ENCODE measurements around the gene CDH13.

- TF ChIP-seq ZNF462 (CRISPR knock-in tag; IDR thresholded peaks at IDR 0.05) (no peak), CTCF (conservative IDR thresholded peaks at IDR 0.05; ENCODE audit: low read depth in 2 of 2) (no peak), EZH2 (IDR thresholded peaks at IDR 0.05; ENCODE audit: low read depth, unreplicated experiment) (no peak), CREB1 (CRISPR knock-in tag; IDR thresholded peaks at IDR 0.05; ENCODE audit: low read depth) (no peak), ZNF114 (CRISPR knock-in tag; IDR thresholded peaks at IDR 0.05) (no peak), REST (IDR thresholded peaks at IDR 0.05; ENCODE audit: unreplicated experiment) (no peak), EZH2phosphoT487 (IDR thresholded peaks at IDR 0.05; ENCODE audit: unreplicated experiment) (no peak), STAT1 (IDR thresholded peaks at IDR 0.05; ENCODE audit: unreplicated experiment) (no peak), POLR2AphosphoS5 (IDR thresholded peaks at IDR 0.05; ENCODE audit: low read depth) (no peak)
These were observed 1079.1 kb downstream of the CDH13 start for GRCh38 chr16:83705856-83706255.

Measured in GM23338 (cell line).